HepG2 (cell line): ENCODE data around the gene HP1BP3. TPM values are rescaled to one million over a fixed set of nuclear protein-coding genes. Genes with fewer than 3 reads are reported as not detected.

Experiments used
- ATAC-seq: fragments of 200-7000 bp; cut with Tn5 transposase; 3 replicates; pipeline ENCODE4 v1.9.1; 2020; ENCODE audit warnings: mild to moderate bottlenecking, moderate library complexity
- BruUV-seq: library from RNA; stranded (reverse); fragments of 400-500 nt; replicated peaks from 2 replicates; lab custom pipeline; 2021; lab: Mats Ljungman, UMichigan
- CTCF ChIA-PET: fragments of 300-600 bp; formaldehyde crosslinking; extraction: SDS; loops from one replicate; lab custom pipeline; 2021; ENCODE audit warnings: low total read pairs, inconsistent platforms, low intra/inter-chr PET ratio; lab: Yijun Ruan, JAX
- POLR2A ChIA-PET: fragments of 350-600 bp; sonication (Branson Sonifier 250); formaldehyde crosslinking; loops from one replicate; lab custom pipeline; 2020; ENCODE audit warnings: antibody characterized with exemption, inconsistent platforms; lab: Yijun Ruan, JAX
- DNase-seq: peaks from one replicate; pipeline ENCODE4 v3.0.0-alpha.2; 2015; ENCODE audit warnings: low spot score
- FAIRE-seq: peaks from 3 replicates; lab custom pipeline; 2011; peaks lifted over from hg19 to GRCh38; lab: Jason Lieb, UNC
- H2AFZ ChIP-seq: one replicate; pipeline ENCODE4 v1.6.1; 2011; ENCODE audit warnings: low read length, inconsistent platforms
- H3K27ac ChIP-seq: fragments of 300-600 bp; 3 replicates; pipeline ENCODE4 v1.8.0; 2011; ENCODE audit warnings: mixed run types, mild to moderate bottlenecking, mixed read lengths, low read length, inconsistent platforms; ENCODE audit not compliant: insufficient read depth; ENCODE audit errors: extremely low read length
- H3K27me3 ChIP-seq, 2 experiments: fragments of 200-600 bp in 1 of 2; 2 replicates in 1 of 2; 3 replicates in 1 of 2; pipeline versions ENCODE4 v1.6.0 to v1.8.0; 2011; ENCODE audit warnings: low read length in 2 of 2, mild to moderate bottlenecking in 2 of 2, moderate library complexity in 2 of 2, inconsistent platforms in 1 of 2; ENCODE audit not compliant: insufficient read depth in 2 of 2, control insufficient read depth in 1 of 2
- H3K36me3 ChIP-seq, 2 experiments: fragments of 200-600 bp in 1 of 2; replicated peaks in 1 of 2; 2 replicates in 1 of 2; 3 replicates in 1 of 2; pipeline versions ENCODE4 v1.5.1 to v1.8.0; 2011; ENCODE audit warnings: low read length in 2 of 2, inconsistent platforms in 1 of 2; ENCODE audit not compliant: insufficient read depth in 2 of 2, control insufficient read depth in 1 of 2
- H3K4me1 ChIP-seq: 2 replicates; pipeline ENCODE4 v1.5.1; 2012; ENCODE audit warnings: low read length, inconsistent platforms; ENCODE audit not compliant: insufficient read depth
- H3K4me2 ChIP-seq: 2 replicates; pipeline ENCODE4 v1.6.0; 2011; ENCODE audit warnings: low read depth, low read length, inconsistent platforms
- H3K4me3 ChIP-seq, 3 experiments: fragments of 200-600 bp in 1 of 3; sonication (generic), shearing (Covaris generic) in 1 of 3; replicated peaks in 1 of 3; 2 replicates each; pipeline ENCODE4 v1.5.1; 2011 to 2016; ENCODE audit warnings: low read length in 3 of 3, inconsistent platforms in 2 of 3, low read depth in 2 of 3, mild to moderate bottlenecking in 2 of 3, control low read depth in 1 of 3, mixed read lengths in 1 of 3; ENCODE audit not compliant: insufficient read depth in 1 of 3
- H3K79me2 ChIP-seq: one replicate; pipeline ENCODE4 v1.6.1; 2011; ENCODE audit warnings: low read length, inconsistent platforms; ENCODE audit not compliant: insufficient read depth
- H3K9ac ChIP-seq: 2 replicates; pipeline ENCODE4 v1.6.0; 2011; ENCODE audit warnings: mild to moderate bottlenecking, low read depth, low read length, inconsistent platforms; ENCODE audit not compliant: insufficient read depth
- H3K9me3 ChIP-seq: 2 replicates; pipeline ENCODE4 v1.5.1; 2012; ENCODE audit warnings: mild to moderate bottlenecking, low read length
- H4K20me1 ChIP-seq: 2 replicates; pipeline ENCODE4 v1.6.0; 2011; ENCODE audit warnings: inconsistent platforms, mild to moderate bottlenecking, low read length, moderate library complexity; ENCODE audit not compliant: insufficient read depth
- CBX1 ChIP-seq: IDR thresholded peaks from one replicate; pipeline ENCODE4 v1.6.1; 2016; ENCODE audit warnings: antibody characterized with exemption, low read depth
- POLR2G ChIP-seq: fragments of 200-400 bp; formaldehyde crosslinking; IDR thresholded peaks from 2 replicates; pipeline ENCODE4 v1.6.1; 2018; ENCODE audit warnings: mild to moderate bottlenecking, low read depth, low read length, moderate library complexity
- RBFOX2 ChIP-seq: fragments of 200-400 bp; formaldehyde crosslinking; IDR thresholded peaks from 2 replicates; pipeline ENCODE4 v1.6.1; 2017; ENCODE audit warnings: low read depth, mild to moderate bottlenecking, low read length
- SIX4 ChIP-seq: sonication (generic); formaldehyde crosslinking; IDR thresholded peaks from 2 replicates; pipeline ENCODE4 v1.4.0; 2020; ENCODE audit warnings: missing genetic modification reagents
- STAG1 ChIP-seq: sonication (generic); formaldehyde crosslinking; IDR thresholded peaks from 2 replicates; pipeline ENCODE4 v1.4.0; 2020; ENCODE audit warnings: missing genetic modification reagents
- ZBTB33 ChIP-seq: sonication (generic); formaldehyde crosslinking; IDR thresholded peaks from 2 replicates; pipeline ENCODE4 v1.4.0; 2020; ENCODE audit warnings: missing genetic modification reagents
- ZFP36 ChIP-seq: fragments of 150-350 bp; IDR thresholded peaks from 2 replicates; pipeline ENCODE4 v1.6.1; 2018; ENCODE audit warnings: borderline replicate concordance, low read length, low read depth; ENCODE audit not compliant: partially characterized antibody
- ZNF451 ChIP-seq: sonication (generic); formaldehyde crosslinking; IDR thresholded peaks from 2 replicates; pipeline ENCODE4 v1.5.0; 2020; ENCODE audit warnings: mild to moderate bottlenecking, missing genetic modification reagents
- ZNF567 ChIP-seq: sonication (generic); formaldehyde crosslinking; IDR thresholded peaks from 2 replicates; pipeline ENCODE4 v1.8.1; 2023; ENCODE audit warnings: mild to moderate bottlenecking, missing genetic modification reagents, borderline replicate concordance
- ZNF704 ChIP-seq: sonication (generic); formaldehyde crosslinking; IDR thresholded peaks from 2 replicates; pipeline ENCODE4 v1.8.1; 2023; ENCODE audit warnings: mild to moderate bottlenecking, inconsistent platforms, moderate library complexity, missing genetic modification reagents, borderline replicate concordance
- ZNF713 ChIP-seq: sonication (generic); formaldehyde crosslinking; IDR thresholded peaks from 2 replicates; pipeline ENCODE4 v1.4.0; 2020; ENCODE audit warnings: mild to moderate bottlenecking, missing genetic modification reagents
- ZNF776 ChIP-seq: sonication (generic); formaldehyde crosslinking; IDR thresholded peaks from 2 replicates; pipeline ENCODE4 v1.4.0; 2020; ENCODE audit warnings: mild to moderate bottlenecking, missing genetic modification reagents
- WGBS: methylation state at CpG from one replicate; pipeline ENCODE4 v1.1.6; 2017; ENCODE audit warnings: low lambda C conversion rate; 5-methylcytosine and 5-hydroxymethylcytosine counted together
- in situ Hi-C: cut with HindIII; loops from 2 replicates; pipeline ENCODE4 v1.10.0; 2017; ENCODE audit warnings: low pct_unique_long_range_greater_than_20kb; ENCODE audit not compliant: extremely low pct_ligation_motif_present
- intact Hi-C: fragments of 100-400 bp; cut with micrococcal nuclease; formaldehyde crosslinking; loops from one replicate; pipeline ENCODE4 v1.10.0; 2022; ENCODE audit not compliant: unreplicated experiment
- polyA plus RNA-seq, 8 experiments: library from polyadenylated mRNA; depleted of rRNA in 3 of 8; stranded (reverse) in 7 of 8; unstranded in 1 of 8; fragments of >200 nt; fragmentation: Illumina TruSeq in 4 of 8; extraction: Trizol in 4 of 8; gene quantifications; 2 replicates each; pipeline versions ENCODE4 v1.2.1 to v1.2.3, GENCODE V29; 2011 to 2016; ENCODE audit warnings: low read depth in 4 of 8, missing spikeins in 1 of 8, mixed read lengths in 1 of 8; ENCODE audit not compliant: insufficient read depth in 1 of 8
- total RNA-seq, 5 experiments: library from RNA; depleted of rRNA; stranded (reverse); fragments of >200 nt; fragmentation: Illumina TruSeq; extraction: Trizol; gene quantifications; 2 replicates each; pipeline ENCODE4 v1.2.3, GENCODE V29; 2016; ENCODE audit warnings: low read depth in 1 of 5
- TF ChIP-seq, protein P1 (sequence below), 2 experiments: IDR thresholded peaks; 2 replicates each; pipeline ENCODE4 v1.6.1; 2011 to 2012; ENCODE audit warnings: low read length in 2 of 2, borderline replicate concordance in 1 of 2, low read depth in 1 of 2, mild to moderate bottlenecking in 1 of 2, moderate library complexity in 1 of 2
- TF ChIP-seq, protein P2 (sequence below): sonication (generic); formaldehyde crosslinking; IDR thresholded peaks from 2 replicates; pipeline ENCODE4 v1.5.0; 2020; ENCODE audit warnings: missing genetic modification reagents, mild to moderate bottlenecking, borderline replicate concordance

HP1BP3 gene
- total and polyA plus RNA-seq, 2 of the 13 experiments (the other 11 are each of a cell fraction or from before 2014, with no cell fraction given), result 98.5 to 137 TPM

DNA sequence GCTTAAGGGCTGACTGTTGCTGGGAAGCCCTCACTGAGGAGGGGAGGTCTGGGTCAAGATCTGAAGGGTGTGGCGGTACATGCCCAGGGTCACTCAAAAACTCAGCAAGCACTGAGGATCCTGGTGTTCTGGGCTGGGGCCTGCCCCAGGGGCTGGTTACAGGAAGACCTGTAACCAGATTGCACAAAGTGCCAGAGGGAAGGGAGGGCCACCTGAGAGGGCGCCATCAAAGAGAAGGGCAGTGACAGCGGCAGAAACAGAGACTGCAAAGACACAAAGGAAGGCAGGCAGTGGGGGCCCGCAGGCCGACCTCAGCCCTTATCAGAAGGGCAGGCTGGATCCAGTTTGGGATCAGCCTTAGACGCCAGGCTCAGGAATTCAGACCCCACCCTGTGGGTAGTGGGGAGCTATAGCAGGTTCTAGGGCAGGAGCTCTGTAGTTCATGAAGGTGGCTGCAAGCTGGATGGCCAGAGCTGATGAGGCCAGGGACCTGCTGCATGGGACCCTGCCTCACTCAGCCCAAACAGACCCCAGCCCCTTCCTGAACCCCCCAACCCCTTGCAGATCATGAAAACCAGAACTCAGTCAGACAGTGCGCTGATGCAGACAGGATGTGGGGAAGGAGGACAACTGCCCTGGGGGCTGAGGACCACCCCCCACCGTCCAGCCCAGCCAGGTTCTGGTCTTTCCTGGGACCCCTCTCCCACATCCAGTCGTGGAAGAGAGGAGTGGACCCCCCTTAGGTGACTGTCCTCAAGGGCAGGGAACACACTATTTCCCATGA is 58.5 kb downstream of the HP1BP3 start:
- ChIA-PET POLR2A (no interaction called here), CTCF (no interaction called here)
- BruUV-seq, result no TSS peak
- H2AFZ ChIP-seq, result no peak overlapping the region
- in situ Hi-C loops (no loop called here), intact Hi-C loops (no loop called here)
- H3K27me3 ChIP-seq, result peaks cover 5 to 21% of the 10 kb centered on the region in 2 experiments; a peak in 3 of 5 replicates
- 43% methylated on average over 9 of the region's 9 CpGs for WGBS
- no peak for DNase-seq
- no peak overlapping the region for H3K4me3 ChIP-seq
- no peak overlapping the region for H3K27ac ChIP-seq
- H3K4me2 ChIP-seq, result peak overlapping the region; percentile 7; the same call in 1 of the 2 replicates
- no peak for ATAC-seq
- H3K79me2 ChIP-seq, result no peaks in the 10 kb centered on the region
- FAIRE-seq, result no peak
- no peaks in the 10 kb centered on the region for H4K20me1 ChIP-seq
- H3K9ac ChIP-seq, result no peak overlapping the region
- no peaks in the 10 kb centered on the region for H3K36me3 ChIP-seq
- H3K9me3 ChIP-seq, result no peaks in the 10 kb centered on the region
- peaks cover 50% of the 10 kb centered on the region for H3K4me1 ChIP-seq
- TF ChIP-seq ZNF713 (CRISPR knock-in tag), result no peak
- TF ChIP-seq ZNF776, result no peak
- no peak for TF ChIP-seq STAG1 (CRISPR knock-in tag)
- TF ChIP-seq ZNF451 (CRISPR knock-in tag), result no peak
- no peak for TF ChIP-seq SIX4 (CRISPR knock-in tag)
- TF ChIP-seq ZNF567, result no peak
- TF ChIP-seq ZFP36, result no peak
- no peak for TF ChIP-seq CBX1
- TF ChIP-seq ZBTB33 (CRISPR knock-in tag), result peak; percentile 78
- TF ChIP-seq, protein P1, sequence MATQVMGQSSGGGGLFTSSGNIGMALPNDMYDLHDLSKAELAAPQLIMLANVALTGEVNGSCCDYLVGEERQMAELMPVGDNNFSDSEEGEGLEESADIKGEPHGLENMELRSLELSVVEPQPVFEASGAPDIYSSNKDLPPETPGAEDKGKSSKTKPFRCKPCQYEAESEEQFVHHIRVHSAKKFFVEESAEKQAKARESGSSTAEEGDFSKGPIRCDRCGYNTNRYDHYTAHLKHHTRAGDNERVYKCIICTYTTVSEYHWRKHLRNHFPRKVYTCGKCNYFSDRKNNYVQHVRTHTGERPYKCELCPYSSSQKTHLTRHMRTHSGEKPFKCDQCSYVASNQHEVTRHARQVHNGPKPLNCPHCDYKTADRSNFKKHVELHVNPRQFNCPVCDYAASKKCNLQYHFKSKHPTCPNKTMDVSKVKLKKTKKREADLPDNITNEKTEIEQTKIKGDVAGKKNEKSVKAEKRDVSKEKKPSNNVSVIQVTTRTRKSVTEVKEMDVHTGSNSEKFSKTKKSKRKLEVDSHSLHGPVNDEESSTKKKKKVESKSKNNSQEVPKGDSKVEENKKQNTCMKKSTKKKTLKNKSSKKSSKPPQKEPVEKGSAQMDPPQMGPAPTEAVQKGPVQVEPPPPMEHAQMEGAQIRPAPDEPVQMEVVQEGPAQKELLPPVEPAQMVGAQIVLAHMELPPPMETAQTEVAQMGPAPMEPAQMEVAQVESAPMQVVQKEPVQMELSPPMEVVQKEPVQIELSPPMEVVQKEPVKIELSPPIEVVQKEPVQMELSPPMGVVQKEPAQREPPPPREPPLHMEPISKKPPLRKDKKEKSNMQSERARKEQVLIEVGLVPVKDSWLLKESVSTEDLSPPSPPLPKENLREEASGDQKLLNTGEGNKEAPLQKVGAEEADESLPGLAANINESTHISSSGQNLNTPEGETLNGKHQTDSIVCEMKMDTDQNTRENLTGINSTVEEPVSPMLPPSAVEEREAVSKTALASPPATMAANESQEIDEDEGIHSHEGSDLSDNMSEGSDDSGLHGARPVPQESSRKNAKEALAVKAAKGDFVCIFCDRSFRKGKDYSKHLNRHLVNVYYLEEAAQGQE (IDR thresholded peaks at IDR 0.05; ENCODE audit: borderline replicate concordance in 1 of 2, low read depth in 1 of 2, low read length in 2 of 2), result no peak
- TF ChIP-seq, protein P2, sequence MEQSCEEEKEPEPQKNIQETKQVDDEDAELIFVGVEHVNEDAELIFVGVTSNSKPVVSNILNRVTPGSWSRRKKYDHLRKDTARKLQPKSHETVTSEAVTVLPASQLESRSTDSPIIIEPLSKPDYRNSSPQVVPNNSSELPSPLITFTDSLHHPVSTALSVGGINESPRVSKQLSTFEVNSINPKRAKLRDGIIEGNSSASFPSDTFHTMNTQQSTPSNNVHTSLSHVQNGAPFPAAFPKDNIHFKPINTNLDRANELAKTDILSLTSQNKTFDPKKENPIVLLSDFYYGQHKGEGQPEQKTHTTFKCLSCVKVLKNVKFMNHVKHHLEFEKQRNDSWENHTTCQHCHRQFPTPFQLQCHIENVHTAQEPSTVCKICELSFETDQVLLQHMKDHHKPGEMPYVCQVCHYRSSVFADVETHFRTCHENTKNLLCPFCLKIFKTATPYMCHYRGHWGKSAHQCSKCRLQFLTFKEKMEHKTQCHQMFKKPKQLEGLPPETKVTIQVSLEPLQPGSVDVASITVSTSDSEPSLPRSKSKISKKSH (CRISPR knock-in tag), result no peak
- TF ChIP-seq POLR2G, result no peak
- TF ChIP-seq ZNF704 (CRISPR knock-in tag), result no peak
- TF ChIP-seq RBFOX2, result no peak
